HCT116 (cell line): ENCODE data around the gene NOP14. TPM values are rescaled to one million over a fixed set of nuclear protein-coding genes. Genes with fewer than 3 reads are reported as not detected.

Experiments
- ATAC-seq: fragments of 200-7000 bp; cut with Tn5 transposase; 2 replicates; pipeline ENCODE4 v1.9.1; 2020; ENCODE audit warnings: mild to moderate bottlenecking, moderate library complexity
- BruUV-seq: library from RNA; stranded (reverse); fragments of 400-500 nt; replicated peaks from 2 replicates; lab custom pipeline; 2021; lab: Mats Ljungman, UMichigan
- CTCF ChIA-PET: fragments of 300-600 bp; sonication (Branson Sonifier 250); formaldehyde crosslinking; loops from one replicate; lab custom pipeline; 2021; ENCODE audit warnings: antibody characterized with exemption; lab: Charles Lee
- POLR2A ChIA-PET: fragments of 300-600, 350-600 bp; sonication (Branson Sonifier 250); formaldehyde crosslinking; loops from one replicate; lab custom pipeline; 2021; ENCODE audit warnings: antibody characterized with exemption; lab: Charles Lee
- RAD21 ChIA-PET, 2 experiments: fragments of 300-600 bp; sonication (Branson Sonifier 250); formaldehyde crosslinking; loops; one replicate each; lab custom pipeline; 2023; ENCODE audit warnings: low total read pairs in 2 of 2; ENCODE audit not compliant: uncharacterized antibody in 2 of 2, unreplicated experiment in 2 of 2, low non-redundant PET in 1 of 2; lab: Charles Lee
- DNase-seq: peaks from one replicate; pipeline ENCODE4 v3.0.0-alpha.2; 2010; ENCODE audit warnings: low read depth, low spot score
- H2AFZ ChIP-seq: fragments of 200-600 bp; shearing (Covaris generic), sonication (generic); 2 replicates; pipeline ENCODE4 v1.6.1; 2017; ENCODE audit warnings: low read depth, mixed run types, mixed read lengths, antibody characterized with exemption, low read length; ENCODE audit not compliant: poor library complexity, severe bottlenecking
- H3K27ac ChIP-seq: 2 replicates; pipeline ENCODE4 v1.5.1; 2012; ENCODE audit warnings: low read depth, low read length
- H3K27me3 ChIP-seq: fragments of 200-600 bp; sonication (generic); 2 replicates; pipeline ENCODE4 v1.6.1; 2016; ENCODE audit warnings: mixed run types, low read length, mixed read lengths; ENCODE audit not compliant: insufficient read depth
- H3K36me3 ChIP-seq, 2 experiments: fragments of 200-500 bp in 1 of 2; fragments of 200-600 bp in 1 of 2; sonication (Bioruptor generic) in 1 of 2; sonication (generic) in 1 of 2; 2 replicates each; pipeline versions ENCODE4 v1.5.1 to v1.6.1; 2014 to 2016; ENCODE audit warnings: low read length in 2 of 2, inconsistent platforms in 1 of 2, mixed read lengths in 1 of 2, mixed run types in 1 of 2; ENCODE audit not compliant: insufficient read depth in 2 of 2, control insufficient read depth in 1 of 2
- H3K4me1 ChIP-seq, 2 experiments: fragments of 200-600 bp in 1 of 2; sonication (generic) in 1 of 2; 2 replicates each; pipeline versions ENCODE4 v1.5.1 to v1.6.1; 2012 to 2017; ENCODE audit warnings: low read length in 2 of 2, inconsistent platforms in 1 of 2, mild to moderate bottlenecking in 1 of 2, mixed read lengths in 1 of 2, mixed run types in 1 of 2, moderate library complexity in 1 of 2; ENCODE audit not compliant: insufficient read depth in 2 of 2, control insufficient read depth in 1 of 2
- H3K4me2 ChIP-seq: fragments of 200-600 bp; sonication (generic); 2 replicates; pipeline ENCODE4 v1.6.1; 2017; ENCODE audit warnings: mixed run types, low read length, mixed read lengths
- H3K4me3 ChIP-seq, 2 experiments: fragments of 200-600 bp in 1 of 2; sonication (generic) in 1 of 2; replicated peaks in 1 of 2; 2 replicates each; pipeline ENCODE4 v1.5.1; 2011 to 2016; ENCODE audit warnings: low read length in 2 of 2, control low read depth in 1 of 2, low read depth in 1 of 2, mild to moderate bottlenecking in 1 of 2, mixed read lengths in 1 of 2, mixed run types in 1 of 2
- H3K79me2 ChIP-seq: fragments of 200-600 bp; sonication (generic); 2 replicates; pipeline ENCODE4 v1.6.1; 2017; ENCODE audit warnings: mild to moderate bottlenecking, mixed run types, low read length, moderate library complexity, mixed read lengths; ENCODE audit not compliant: insufficient read depth
- H3K9ac ChIP-seq: fragments of 200-600 bp; sonication (generic); 2 replicates; pipeline ENCODE4 v1.6.1; 2016; ENCODE audit warnings: low read length, mixed read lengths
- H3K9me2 ChIP-seq: fragments of 200-600 bp; sonication (generic), shearing (Covaris generic); 2 replicates; pipeline ENCODE4 v1.6.1; 2017; ENCODE audit warnings: mixed run types, mild to moderate bottlenecking, moderate library complexity; ENCODE audit not compliant: insufficient read depth
- H3K9me3 ChIP-seq, 2 experiments: fragments of 200-500 bp in 1 of 2; fragments of 200-600 bp in 1 of 2; sonication (Bioruptor generic) in 1 of 2; sonication (generic) in 1 of 2; 2 replicates each; pipeline ENCODE4 v1.6.1; 2014 to 2017; ENCODE audit warnings: low read length in 2 of 2, mixed read lengths in 2 of 2, inconsistent platforms in 1 of 2, low read depth in 1 of 2, mild to moderate bottlenecking in 1 of 2, mixed run types in 1 of 2, moderate library complexity in 1 of 2; ENCODE audit not compliant: control insufficient read depth in 1 of 2, insufficient read depth in 1 of 2
- H4K20me1 ChIP-seq: fragments of 200-600 bp; sonication (generic), shearing (Covaris generic); 2 replicates; pipeline ENCODE4 v1.6.1; 2017; ENCODE audit warnings: mixed run types, mild to moderate bottlenecking, moderate library complexity; ENCODE audit not compliant: insufficient read depth
- ATF3 ChIP-seq: IDR thresholded peaks from 2 replicates; pipeline ENCODE4 v1.6.1; 2012
- CBX3 ChIP-seq: IDR thresholded peaks from 2 replicates; pipeline ENCODE4 v1.6.1; 2012; ENCODE audit warnings: low read depth
- CEBPB ChIP-seq: IDR thresholded peaks from 2 replicates; pipeline ENCODE4 v1.6.1; 2012; ENCODE audit warnings: low read depth
- CTCF ChIP-seq, 3 experiments: fragments of 200-600 bp in 1 of 3; sonication (generic) in 1 of 3; IDR thresholded peaks in 2 of 3; conservative IDR thresholded peaks in 1 of 3; 2 replicates each; pipeline ENCODE4 v1.5.1; 2012 to 2017; ENCODE audit warnings: low read depth in 2 of 3, low read length in 2 of 3, antibody characterized with exemption in 1 of 3, borderline replicate concordance in 1 of 3, control low read depth in 1 of 3, mild to moderate bottlenecking in 1 of 3, mixed read lengths in 1 of 3, mixed run types in 1 of 3, moderate library complexity in 1 of 3; ENCODE audit not compliant: insufficient read depth in 1 of 3
- EGR1 ChIP-seq: IDR thresholded peaks from 2 replicates; pipeline ENCODE4 v1.6.1; 2012; ENCODE audit warnings: low read depth
- ELF1 ChIP-seq: IDR thresholded peaks from 2 replicates; pipeline ENCODE4 v1.6.1; 2012; ENCODE audit warnings: low read depth, borderline replicate concordance
- EZH2 ChIP-seq: fragments of 200-600 bp; sonication (generic); IDR thresholded peaks from 2 replicates; pipeline ENCODE4 v1.6.1; 2017; ENCODE audit warnings: antibody characterized with exemption, mixed run types
- EZH2phosphoT487 ChIP-seq: fragments of 200-600 bp; IDR thresholded peaks from 2 replicates; pipeline ENCODE4 v1.6.1; 2018; ENCODE audit warnings: antibody characterized with exemption, borderline replicate concordance
- JUND ChIP-seq: IDR thresholded peaks from 2 replicates; pipeline ENCODE4 v1.6.1; 2012
- MAX ChIP-seq: IDR thresholded peaks from 2 replicates; pipeline ENCODE4 v1.6.1; 2012
- RAD21 ChIP-seq: IDR thresholded peaks from 2 replicates; pipeline ENCODE4 v1.6.1; 2012; ENCODE audit warnings: low read depth, mild to moderate bottlenecking
- SIN3A ChIP-seq: IDR thresholded peaks from 2 replicates; pipeline ENCODE4 v1.6.1; 2012; ENCODE audit warnings: low read depth
- SRF ChIP-seq: IDR thresholded peaks from 2 replicates; pipeline ENCODE4 v1.6.1; 2012; ENCODE audit warnings: low read depth
- YY1 ChIP-seq: IDR thresholded peaks from 2 replicates; pipeline ENCODE4 v1.6.1; 2011; ENCODE audit warnings: low read length, low read depth, moderate library complexity, mild to moderate bottlenecking; ENCODE audit not compliant: insufficient replicate concordance; ENCODE audit errors: extremely low read depth
- intact Hi-C: fragments of 100-400 bp; cut with micrococcal nuclease; formaldehyde crosslinking; loops from 2 replicates; pipeline ENCODE4 v1.10.0; 2022
- total RNA-seq: library from RNA; stranded (reverse); gene quantifications from one replicate; pipeline ENCODE4 v1.2.1, GENCODE V29; 2021; ENCODE audit not compliant: unreplicated experiment

NOP14 gene
- total RNA-seq, 1 experiment from 2014 or later = 67.3 TPM

GRCh38 chr4:2948895-2949781 lies 14.1 kb downstream of the NOP14 start:
- H3K4me2 ChIP-seq = no peak overlapping the region
- ATAC-seq = peak; percentile 83
- no peaks in the 10 kb centered on the region for H3K27me3 ChIP-seq
- peaks cover 17% of the 10 kb centered on the region; the same call in 1 of the 2 replicates for H4K20me1 ChIP-seq
- no peaks in the 10 kb centered on the region for H3K9me3 ChIP-seq
- no peaks in the 10 kb centered on the region for H3K9me2 ChIP-seq
- peaks cover 71 to 84% of the 10 kb centered on the region in 2 experiments for H3K36me3 ChIP-seq
- no peak overlapping the region for H3K9ac ChIP-seq
- POLR2A ChIA-PET = interaction anchor here (1.6 kb wide), 1 partner anchor 12 kb away, joined by 3 read pairs; no protein-coding TSS in a partner anchor
- H3K4me3 ChIP-seq = no peak overlapping the region
- no TSS peak for BruUV-seq
- CTCF ChIA-PET = interaction anchor here (1.6 to 1.7 kb wide), 2 partner anchors 13 to 14 kb away, joined by 5 read pairs; no protein-coding TSS in a partner anchor
- no peaks in the 10 kb centered on the region for H3K4me1 ChIP-seq
- no peak for TF ChIP-seq EZH2
- TF ChIP-seq YY1 = no peak
- TF ChIP-seq SIN3A = no peak
- no peak for TF ChIP-seq MAX
- TF ChIP-seq RAD21 = peak; percentile 40; the same call in 1 of the 2 replicates
- no peak for TF ChIP-seq SRF
- TF ChIP-seq EGR1 = no peak
- TF ChIP-seq CEBPB = no peak
- TF ChIP-seq CTCF (IDR thresholded peaks at IDR 0.05 in 2 of 3, conservative IDR thresholded peaks at IDR 0.05 in 1 of 3; ENCODE audit: borderline replicate concordance in 1 of 3, insufficient read depth in 1 of 3, low read depth in 2 of 3, low read length in 2 of 3) = peak; percentile 35 to 69 (median 53); a peak in 4 of 6 replicates
- no peak for TF ChIP-seq JUND
- TF ChIP-seq CBX3 = no peak
- no peak for TF ChIP-seq EZH2phosphoT487
- no peak for TF ChIP-seq ELF1
- no peak for TF ChIP-seq ATF3
- intact Hi-C loops = loop anchor here (1.0 kb wide), 1 partner anchor 88 kb away; no protein-coding TSS in a partner anchor
- RAD21 ChIA-PET = no interaction called here
- H3K27ac ChIP-seq = no peak overlapping the region
- H3K79me2 ChIP-seq = peaks cover 74% of the 10 kb centered on the region
- DNase-seq = peak; percentile 22
- H2AFZ ChIP-seq = no peak overlapping the region
